HG03025 (cell line): ENCODE results near the gene CRYBG2.

ENCODE experiments used
- ATAC-seq: cut with Tn5 transposase; IDR thresholded peaks from one replicate; pipeline ENCODE4 v1.9.1; 2021; ENCODE audit warnings: mild to moderate bottlenecking, moderate library complexity; ENCODE audit not compliant: unreplicated experiment, low FRiP score

Gene CRYBG2

GRCh38 chr1:26282401-26282918 lies 71.5 kb downstream of the CRYBG2 start:
- no peak for ATAC-seq

- ATAC-seq = no peak
Measured at GRCh38 chr1:26281971-26282370, 72.0 kb downstream of the CRYBG2 start.

GRCh38 chr1:26281091-26281958 lies 72.6 kb downstream of the CRYBG2 start:
- no peak for ATAC-seq

GRCh38 chr1:26280333-26281042 lies 73.4 kb downstream of the CRYBG2 start:
- ATAC-seq = no peak

- peak; percentile 57 for ATAC-seq
Measured at GRCh38 chr1:26279456-26280332, 74.2 kb downstream of the CRYBG2 start, which contains the start of gene SH3BGRL3. SH3BGRL3 (plus strand) TSS chr1:26280086; CDS start chr1:26280156, 70 bp downstream.

- no peak for ATAC-seq
Measured at GRCh38 chr1:26278724-26279455, 75.0 kb downstream of the CRYBG2 start.

GRCh38 chr1:26278303-26278702 lies 75.6 kb downstream of the CRYBG2 start:
- ATAC-seq = no peak

GRCh38 chr1:26277719-26278118 lies 76.2 kb downstream of the CRYBG2 start:
- ATAC-seq = no peak

- ATAC-seq = no peak
Measured at GRCh38 chr1:26277261-26277661, 76.7 kb downstream of the CRYBG2 start.

- no peak for ATAC-seq
Measured at GRCh38 chr1:26276432-26276838, 77.5 kb downstream of the CRYBG2 start.

GRCh38 chr1:26275580-26276431 lies 78.1 kb downstream of the CRYBG2 start:
- ATAC-seq = no peak

GRCh38 chr1:26274801-26275425 lies 79.0 kb downstream of the CRYBG2 start:
- ATAC-seq = no peak
